Ovary (tissue), 3 donors: ENCODE measurements around the gene AFTPH.

ENCODE experiments used
- CTCF ChIP-seq, 3 donors: fragments of 450-650 bp in 2 of 3; fragments of 200-600 bp in 1 of 3; IDR thresholded peaks; one replicate each; pipeline versions ENCODE4 v1.5.1 to v1.8.0; 2016 to 2022; ENCODE audit warnings: antibody characterized with exemption in 3 of 3, mild to moderate bottlenecking in 1 of 3
- EP300 ChIP-seq: sonication (generic); formaldehyde crosslinking; IDR thresholded peaks from one replicate; pipeline ENCODE4 v1.6.1; 2017; ENCODE audit warnings: antibody characterized with exemption
- POLR2A ChIP-seq: fragments of 450-650 bp; IDR thresholded peaks from one replicate; pipeline ENCODE4 v1.6.1; 2017; ENCODE audit warnings: antibody characterized with exemption, mild to moderate bottlenecking, moderate library complexity
- donor health status: DM: no; HTN: no; CAD: no.

DNA sequence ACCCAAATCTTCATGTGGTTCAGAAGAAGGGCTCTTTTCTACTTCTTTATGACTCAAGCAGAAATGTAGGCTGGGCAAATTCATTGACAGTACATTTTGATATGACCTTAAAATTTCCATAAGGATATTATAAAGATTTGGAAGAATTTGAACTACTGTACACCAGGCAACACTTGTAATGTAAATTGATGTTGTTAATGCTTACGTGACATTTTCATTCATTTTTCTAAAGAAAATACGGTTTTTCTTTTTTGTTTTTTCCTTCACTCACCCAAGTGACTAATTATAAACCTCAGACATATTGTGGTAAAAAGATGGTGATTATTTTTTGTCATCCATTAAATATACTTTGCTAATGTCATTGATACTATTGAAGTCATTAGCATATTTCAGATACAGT is 17.4 kb downstream of the AFTPH start:
- no peak for TF ChIP-seq POLR2A
- no peak for TF ChIP-seq CTCF (IDR thresholded peaks at IDR 0.05)
- TF ChIP-seq EP300 = no peak
